Measurements from ENCODE around the gene ARHGAP12.

DNA sequence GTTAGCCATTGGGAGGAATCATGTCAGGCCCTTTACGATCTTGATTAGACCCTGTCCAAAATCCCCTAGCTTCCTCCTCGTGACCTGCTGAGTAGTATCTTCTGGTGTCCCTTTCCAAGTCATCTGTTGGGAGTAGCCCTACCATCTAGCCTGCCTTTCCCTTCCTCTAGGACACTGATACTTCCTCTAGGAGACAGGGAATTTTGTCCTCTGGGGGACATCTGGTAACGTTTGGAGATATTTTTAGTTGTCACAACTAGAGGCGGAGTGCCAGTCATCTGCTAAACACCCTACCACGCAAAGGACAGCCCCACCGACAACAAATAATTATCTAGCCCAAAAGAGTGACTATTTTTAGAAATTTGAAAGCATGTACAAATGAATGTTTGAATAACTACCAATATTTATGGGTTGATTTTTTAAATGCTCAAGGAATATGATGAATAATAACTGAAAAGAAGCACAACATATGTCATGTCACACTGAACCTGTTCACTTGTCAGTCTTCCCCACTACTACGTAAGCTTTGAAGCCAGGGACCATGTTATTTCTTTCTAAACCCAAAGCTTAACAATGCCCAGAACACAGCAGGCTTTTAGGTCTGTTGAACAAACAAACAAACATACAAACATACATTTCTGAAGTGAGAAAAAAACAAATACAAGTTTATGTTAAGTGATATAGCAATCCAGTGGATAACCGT is 105.9 kb downstream of the ARHGAP12 start:
- TF ChIP-seq, protein P1, sequence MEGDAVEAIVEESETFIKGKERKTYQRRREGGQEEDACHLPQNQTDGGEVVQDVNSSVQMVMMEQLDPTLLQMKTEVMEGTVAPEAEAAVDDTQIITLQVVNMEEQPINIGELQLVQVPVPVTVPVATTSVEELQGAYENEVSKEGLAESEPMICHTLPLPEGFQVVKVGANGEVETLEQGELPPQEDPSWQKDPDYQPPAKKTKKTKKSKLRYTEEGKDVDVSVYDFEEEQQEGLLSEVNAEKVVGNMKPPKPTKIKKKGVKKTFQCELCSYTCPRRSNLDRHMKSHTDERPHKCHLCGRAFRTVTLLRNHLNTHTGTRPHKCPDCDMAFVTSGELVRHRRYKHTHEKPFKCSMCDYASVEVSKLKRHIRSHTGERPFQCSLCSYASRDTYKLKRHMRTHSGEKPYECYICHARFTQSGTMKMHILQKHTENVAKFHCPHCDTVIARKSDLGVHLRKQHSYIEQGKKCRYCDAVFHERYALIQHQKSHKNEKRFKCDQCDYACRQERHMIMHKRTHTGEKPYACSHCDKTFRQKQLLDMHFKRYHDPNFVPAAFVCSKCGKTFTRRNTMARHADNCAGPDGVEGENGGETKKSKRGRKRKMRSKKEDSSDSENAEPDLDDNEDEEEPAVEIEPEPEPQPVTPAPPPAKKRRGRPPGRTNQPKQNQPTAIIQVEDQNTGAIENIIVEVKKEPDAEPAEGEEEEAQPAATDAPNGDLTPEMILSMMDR (IDR thresholded peaks at IDR 0.05) = no peak
- TF ChIP-seq EZH2phosphoT487 (IDR thresholded peaks at IDR 0.05; ENCODE audit: borderline replicate concordance, low read depth) (no peak), GABPA (IDR thresholded peaks at IDR 0.05; ENCODE audit: low read depth) (no peak), POLR2AphosphoS5 (IDR thresholded peaks at IDR 0.05; ENCODE audit: low read depth, low read length) (no peak), YY1 (IDR thresholded peaks at IDR 0.05; ENCODE audit: low read depth) (no peak)
